GM21576 (cell line): ENCODE measurements around the gene HSP90B1.

Source experiments
- ATAC-seq: cut with Tn5 transposase; IDR thresholded peaks from one replicate; pipeline ENCODE4 v1.9.1; 2021; ENCODE audit warnings: mild to moderate bottlenecking, moderate library complexity; ENCODE audit not compliant: unreplicated experiment

Gene HSP90B1

DNA sequence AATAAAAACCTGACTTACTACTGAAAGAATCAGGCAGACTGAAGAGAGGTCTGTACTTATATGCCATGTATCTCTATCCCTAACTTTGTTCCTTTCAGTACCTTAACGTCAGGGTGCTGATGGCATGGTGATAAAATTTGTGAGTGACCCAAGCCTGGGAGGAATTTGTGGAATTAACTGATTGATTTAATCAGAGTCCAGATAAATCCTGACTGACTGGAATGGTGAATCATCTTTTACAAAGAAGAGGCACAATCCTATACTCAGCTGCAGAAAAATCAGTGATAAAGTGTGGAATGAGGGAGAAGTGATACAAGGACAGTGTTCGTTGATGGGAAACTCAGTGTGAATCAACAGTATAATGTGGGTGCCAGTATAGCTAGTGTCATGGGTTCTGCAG, 39.2 kb downstream of the HSP90B1 start:
- ATAC-seq, result no peak

DNA sequence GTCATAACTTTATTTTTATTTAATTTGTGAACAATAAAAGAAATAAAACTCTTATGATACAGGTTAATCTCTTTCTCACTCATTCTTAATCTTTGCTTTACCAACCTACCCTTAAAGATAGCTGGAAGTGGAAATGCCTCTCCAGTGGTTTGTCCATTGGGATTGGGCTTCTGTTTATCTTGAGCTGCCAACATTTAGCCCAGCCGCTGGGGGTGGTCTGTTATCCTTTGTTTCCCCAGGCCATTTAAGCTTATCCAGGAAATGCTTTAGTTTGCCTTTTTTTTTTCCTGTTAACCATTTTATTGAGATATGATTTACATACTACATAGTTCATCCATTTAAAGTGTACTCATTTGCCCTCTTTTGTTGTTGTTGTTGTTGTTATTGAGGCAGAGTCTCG, 43.7 kb downstream of the HSP90B1 start:
- no peak for ATAC-seq

DNA sequence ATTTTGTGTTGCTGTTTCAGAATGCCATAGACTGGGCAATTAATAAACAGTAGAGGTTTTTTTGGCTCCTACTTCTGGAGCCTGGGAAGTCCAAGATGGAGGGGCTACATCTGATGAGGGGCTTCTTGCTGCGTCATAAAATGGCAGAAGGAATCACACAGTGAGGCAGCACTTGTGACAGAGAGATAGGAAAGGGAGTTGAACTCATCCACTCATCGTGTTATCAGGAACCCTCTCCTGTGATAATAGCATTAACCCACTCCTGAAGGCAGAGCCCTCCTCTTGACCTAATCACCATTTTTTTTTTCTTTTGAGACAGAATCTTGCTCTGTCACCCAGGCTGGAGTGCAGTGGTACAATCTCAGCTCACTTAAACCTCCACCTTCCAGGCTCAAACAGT, 45.2 kb downstream of the HSP90B1 start:
- no peak for ATAC-seq

DNA sequence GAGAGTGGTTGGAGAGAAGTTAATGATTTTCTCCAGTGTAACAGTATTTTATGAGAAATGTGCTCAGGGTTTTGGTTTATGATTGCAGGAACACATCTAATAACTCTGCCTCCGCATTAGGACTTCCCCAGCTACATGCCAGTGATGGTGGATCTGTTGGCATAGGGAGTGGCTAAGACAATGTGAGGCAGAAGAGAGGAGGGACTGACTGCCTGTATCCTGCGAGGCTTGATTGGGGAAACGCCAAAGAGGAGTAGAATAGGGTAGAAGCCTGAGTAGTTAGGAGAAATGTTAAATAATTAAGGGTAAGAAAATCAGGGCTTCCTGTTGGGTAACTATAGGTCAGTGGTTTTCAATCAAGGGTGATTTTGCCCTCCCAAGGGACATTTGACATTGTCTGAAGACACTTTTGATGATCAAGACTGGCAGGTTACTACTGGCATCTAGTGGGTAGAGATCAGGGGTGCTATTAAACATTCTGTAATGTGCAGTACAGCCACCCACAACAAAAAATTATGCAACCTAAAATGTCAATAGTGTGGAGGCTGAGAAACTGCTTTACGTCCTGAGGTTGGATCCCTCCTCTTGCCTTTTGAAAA, 48.3 kb downstream of the HSP90B1 start:
- ATAC-seq, result no peak

DNA sequence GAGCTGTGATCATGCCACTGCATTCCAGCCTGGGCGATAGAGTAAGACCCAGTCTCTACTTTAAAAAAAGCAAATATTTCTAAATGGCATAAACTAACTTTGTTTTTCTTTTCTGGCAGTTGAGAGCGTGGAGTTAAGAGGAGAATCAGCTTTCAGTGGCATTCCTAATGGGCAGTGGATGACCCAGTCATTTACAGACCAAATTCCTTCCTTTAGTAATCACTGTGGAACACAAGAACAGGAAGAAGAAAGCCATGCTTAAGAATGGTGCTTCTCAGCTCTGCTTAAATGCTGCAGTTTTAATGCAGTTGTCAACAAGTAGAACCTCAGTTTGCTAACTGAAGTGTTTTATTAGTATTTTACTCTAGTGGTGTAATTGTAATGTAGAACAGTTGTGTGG, 56.6 kb downstream of the HSP90B1 start:
- no peak for ATAC-seq

DNA sequence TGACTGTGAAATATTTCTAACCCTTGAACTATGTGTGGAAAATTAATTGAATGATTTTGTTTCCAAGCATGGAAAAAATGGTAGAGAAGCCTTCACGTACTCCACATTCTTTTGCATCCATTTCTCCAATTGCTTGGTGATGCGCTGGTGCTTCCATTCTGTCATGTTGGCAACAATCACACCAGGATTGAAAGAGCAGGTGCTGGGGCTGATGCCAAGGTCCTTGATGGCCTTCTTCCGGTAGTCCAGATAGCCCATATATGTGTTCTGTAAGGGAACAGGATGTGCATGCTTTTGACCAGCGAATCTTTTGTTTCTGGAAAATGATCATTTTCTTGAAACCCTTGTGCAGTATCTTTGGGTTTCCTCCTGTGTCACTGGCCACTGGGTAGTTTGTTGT, 64.0 kb downstream of the HSP90B1 start:
- ATAC-seq, result no peak

DNA sequence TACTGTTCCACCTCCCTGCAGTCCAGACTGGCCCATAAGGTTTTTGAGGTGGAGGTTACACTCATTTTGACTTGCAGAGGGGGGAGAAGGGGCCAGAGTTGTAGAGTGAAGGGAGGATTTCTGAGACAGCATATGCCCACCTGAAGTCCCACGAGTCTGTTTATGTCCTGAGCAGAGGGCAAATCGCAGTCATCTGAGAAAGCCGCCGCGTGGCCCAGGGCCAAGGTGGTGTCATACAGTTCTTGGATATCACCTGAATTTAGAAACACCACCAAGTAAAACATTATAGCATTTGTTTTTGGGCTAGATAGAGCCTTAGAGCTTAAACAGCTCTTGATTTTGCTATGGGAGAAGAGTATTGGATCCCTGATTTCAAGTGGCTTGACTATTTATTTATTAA, 66.4 kb downstream of the HSP90B1 start:
- no peak for ATAC-seq

DNA sequence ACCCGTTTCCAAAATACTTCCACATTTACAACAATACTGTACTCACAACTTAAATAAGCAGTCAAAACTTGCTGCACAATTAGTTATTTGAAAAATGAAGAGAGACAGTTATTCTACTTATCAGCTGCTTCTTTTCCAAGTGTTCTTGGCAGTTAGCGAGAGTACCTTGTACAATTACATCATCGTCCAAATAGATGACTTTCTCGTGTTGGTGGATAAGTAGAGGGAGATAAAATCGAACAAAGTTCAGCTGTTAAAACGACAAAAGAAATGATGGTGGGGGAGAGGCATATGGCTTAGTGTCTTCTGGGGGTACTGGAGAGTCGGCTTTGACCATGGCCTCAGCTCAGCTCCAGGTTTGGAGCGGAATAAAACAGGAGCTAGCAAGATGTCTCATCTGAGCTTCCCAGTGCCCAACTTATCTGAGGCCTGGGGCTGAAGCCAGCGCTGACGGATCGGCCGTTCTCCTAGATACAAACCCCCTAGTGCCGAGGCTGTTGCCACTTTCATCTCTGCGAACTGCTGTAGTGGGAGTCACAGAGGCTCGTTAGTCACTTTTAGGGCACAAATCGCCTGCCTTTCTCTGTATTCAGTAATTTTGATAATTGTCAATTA, 67.2 kb downstream of the HSP90B1 start:
- ATAC-seq, result no peak
